Measurements from ENCODE around the gene EP400. TPM values are rescaled to one million over a fixed set of nuclear protein-coding genes. Genes with fewer than 3 reads are reported as not detected.
A peak's percentile ranks its signal among the peaks of the same experiment; 100 is the strongest.

EP400 gene
- total and polyA plus RNA-seq, 2 of the 13 experiments (the other 11 are each of a cell fraction or from before 2014, with no cell fraction given): 4.9 to 5.0 TPM

DNA sequence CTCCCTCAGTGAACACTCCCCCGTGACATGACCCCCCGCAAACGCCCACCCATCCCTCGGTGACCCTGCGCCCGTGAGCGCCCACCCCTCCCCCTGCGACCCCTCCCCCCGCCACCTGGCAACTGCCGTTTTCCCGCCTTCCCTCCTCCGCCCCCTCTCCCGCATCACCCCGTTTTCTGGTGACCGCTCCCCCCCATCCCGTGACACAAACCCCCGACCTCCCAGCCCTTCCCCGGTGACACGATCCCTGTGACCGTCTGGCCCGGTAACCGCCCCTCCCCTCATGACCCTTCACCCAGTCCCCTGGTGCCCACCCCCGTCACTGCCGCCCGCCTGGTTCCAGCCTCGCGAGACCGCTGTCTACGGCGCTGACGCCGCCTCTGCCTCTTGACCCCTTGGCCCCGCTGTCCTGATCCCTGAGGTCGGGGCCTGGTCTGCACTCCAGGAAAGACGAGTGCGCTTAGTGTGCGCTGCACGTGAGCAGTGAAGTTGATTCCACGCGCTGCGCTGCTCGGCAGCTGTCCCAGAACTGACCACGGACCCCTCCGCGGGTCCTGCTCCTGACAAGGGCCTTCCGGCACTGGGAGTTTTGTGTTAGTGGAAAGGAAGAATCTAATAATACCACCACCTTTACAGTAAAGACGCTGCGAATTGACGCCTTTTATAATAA is 135.0 kb downstream of the EP400 start (continued):
- peak; percentile 72; the same call in 1 of the 2 replicates for TF ChIP-seq ZNF253 (CRISPR knock-in tag; IDR thresholded peaks at IDR 0.05; ENCODE audit: borderline replicate concordance)
- TF ChIP-seq ZNF619 (CRISPR knock-in tag; IDR thresholded peaks at IDR 0.05): peak; percentile 87; the same call in 1 of the 2 replicates
- no peak for TF ChIP-seq BRD4 (CRISPR knock-in tag; IDR thresholded peaks at IDR 0.05)
- TF ChIP-seq SRSF9 (IDR thresholded peaks at IDR 0.05; ENCODE audit: borderline replicate concordance, insufficient read depth, low read depth, low read length, poor library complexity, severe bottlenecking): no peak
- no peak for TF ChIP-seq ZNF691 (CRISPR knock-in tag; IDR thresholded peaks at IDR 0.05; ENCODE audit: borderline replicate concordance, low read depth)
- TF ChIP-seq ZNF749 (CRISPR knock-in tag; IDR thresholded peaks at IDR 0.05; ENCODE audit: borderline replicate concordance): no peak
- no peak for TF ChIP-seq ZNF652 (CRISPR knock-in tag; IDR thresholded peaks at IDR 0.05; ENCODE audit: borderline replicate concordance, low read depth)
- 0 out of 2 replicates have a peak, but pooled peaks have one; percentile 31 for TF ChIP-seq ZNF782 (CRISPR knock-in tag; IDR thresholded peaks at IDR 0.05; ENCODE audit: borderline replicate concordance)
- peak; percentile 81 for TF ChIP-seq ZNF552 (CRISPR knock-in tag; IDR thresholded peaks at IDR 0.05; ENCODE audit: borderline replicate concordance)
- TF ChIP-seq MAFK (conservative IDR thresholded peaks at IDR 0.05 in 1 of 2, IDR thresholded peaks at IDR 0.05 in 1 of 2; ENCODE audit: low read length in 2 of 2): no peak
- TF ChIP-seq MYPOP (CRISPR knock-in tag; IDR thresholded peaks at IDR 0.05): 0 out of 2 replicates have a peak, but pooled peaks have one; percentile 61
- TF ChIP-seq ISL2 (CRISPR knock-in tag; IDR thresholded peaks at IDR 0.05): no peak
- peak; percentile 64; the same call in 1 of the 2 replicates for TF ChIP-seq KDM5A (IDR thresholded peaks at IDR 0.05; ENCODE audit: borderline replicate concordance, low read length)
- peak; percentile 88 for TF ChIP-seq ZBTB43 (CRISPR knock-in tag; conservative IDR thresholded peaks at IDR 0.05)
- peak; percentile 87 for TF ChIP-seq HDAC1 (CRISPR knock-in tag; IDR thresholded peaks at IDR 0.05)
- TF ChIP-seq GABPA (IDR thresholded peaks at IDR 0.05; ENCODE audit: low read depth, low read length): 0 out of 2 replicates have a peak, but pooled peaks have one; percentile 15
- peak; percentile 46; the same call in 1 of the 2 replicates for TF ChIP-seq GABPA (CRISPR knock-in tag; IDR thresholded peaks at IDR 0.05; ENCODE audit: low read depth)
- no peak for TF ChIP-seq BCLAF1 (IDR thresholded peaks at IDR 0.05)
- no peak for TF ChIP-seq RFX3 (CRISPR knock-in tag; IDR thresholded peaks at IDR 0.05)
- TF ChIP-seq SPEN (CRISPR knock-in tag; IDR thresholded peaks at IDR 0.05; ENCODE audit: low read depth): peak; percentile 77
- no peak for TF ChIP-seq WIZ (CRISPR knock-in tag; IDR thresholded peaks at IDR 0.05)
- TF ChIP-seq TGIF2 (CRISPR knock-in tag; IDR thresholded peaks at IDR 0.05): peak; percentile 68; the same call in 1 of the 2 replicates
